ENCODE measurements around the gene ABCC1. TPM values are rescaled to one million over a fixed set of nuclear protein-coding genes. Genes with fewer than 3 reads are reported as not detected.

The ABCC1 gene
- total RNA-seq, 1 experiment from 2014 or later: 16.1 TPM

GRCh38 chr16:16037521-16037920 lies 88.1 kb downstream of the ABCC1 start:
- POLR2A ChIA-PET (ENCODE audit: unreplicated experiment): no interaction called here
- H3K36me3 ChIP-seq (ENCODE audit: low read depth, low read length): peaks cover 11% of the 10 kb centered on the region; the same call in 1 of the 2 replicates
- no peaks in the 10 kb centered on the region for H3K27me3 ChIP-seq (ENCODE audit: low read length)

GRCh38 chr16:16037970-16038369 lies 88.6 kb downstream of the ABCC1 start:
- POLR2A ChIA-PET (ENCODE audit: unreplicated experiment): no interaction called here
- DNase-seq (no peak), ATAC-seq (no peak)
- intact Hi-C loops (cut with micrococcal nuclease): no loop called here
- H3K27ac ChIP-seq (ENCODE audit: low read length): no peak overlapping the region
- peaks cover 11% of the 10 kb centered on the region; the same call in 1 of the 2 replicates for H3K36me3 ChIP-seq (ENCODE audit: low read depth, low read length)
- H3K4me2 ChIP-seq (ENCODE audit: low read length): no peak overlapping the region
- CTCF ChIA-PET: no interaction called here
- H4K20me1 ChIP-seq (ENCODE audit: low read length): no peaks in the 10 kb centered on the region
- no peaks in the 10 kb centered on the region for H3K4me1 ChIP-seq (ENCODE audit: insufficient read depth, low read length)
- H3K9me2 ChIP-seq (replicated peaks; ENCODE audit: low read length): no peaks in the 10 kb centered on the region
- H3K4me3 ChIP-seq (ENCODE audit: low read length): no peak overlapping the region
- no peak overlapping the region for H3K9ac ChIP-seq (ENCODE audit: low read length)
- H3K27me3 ChIP-seq (ENCODE audit: low read length): no peaks in the 10 kb centered on the region
- BruUV-seq (replicated peaks): no TSS peak
- no peaks in the 10 kb centered on the region for H3K9me3 ChIP-seq (ENCODE audit: low read length)
- no peaks in the 10 kb centered on the region for H3K79me2 ChIP-seq (ENCODE audit: low read length)
- no peak overlapping the region for H2AFZ ChIP-seq (ENCODE audit: low read length)
- no peaks in the 10 kb centered on the region for H3F3A ChIP-seq (ENCODE audit: low read length, unreplicated experiment)
- TF ChIP-seq EZH2phosphoT487 (IDR thresholded peaks at IDR 0.05; ENCODE audit: borderline replicate concordance, low read length) (no peak), EZH2 (IDR thresholded peaks at IDR 0.05; ENCODE audit: low read length, unreplicated experiment) (no peak), CTCF (conservative IDR thresholded peaks at IDR 0.05; ENCODE audit: low read depth, low read length) (no peak)

More at GRCh38 chr16:16037521-16037920, 88.1 kb downstream of the ABCC1 start:
- Histone ChIP-seq H4K20me1 (ENCODE audit: low read length) (no peaks in the 10 kb centered on the region), H3K9ac (ENCODE audit: low read length) (no peak overlapping the region), H2AFZ (ENCODE audit: low read length) (no peak overlapping the region), H3K4me3 (ENCODE audit: low read length) (no peak overlapping the region), H3K27ac (ENCODE audit: low read length) (no peak overlapping the region), H3K4me1 (ENCODE audit: insufficient read depth, low read length) (no peaks in the 10 kb centered on the region), H3F3A (ENCODE audit: low read length, unreplicated experiment) (no peaks in the 10 kb centered on the region), H3K9me3 (ENCODE audit: low read length) (no peaks in the 10 kb centered on the region), H3K79me2 (ENCODE audit: low read length) (no peaks in the 10 kb centered on the region), H3K4me2 (ENCODE audit: low read length) (no peak overlapping the region), H3K9me2 (replicated peaks; ENCODE audit: low read length) (no peaks in the 10 kb centered on the region)
- TF ChIP-seq EZH2 (IDR thresholded peaks at IDR 0.05; ENCODE audit: low read length, unreplicated experiment): no peak
- no peak for TF ChIP-seq EZH2phosphoT487 (IDR thresholded peaks at IDR 0.05; ENCODE audit: borderline replicate concordance, low read length)
- no peak for TF ChIP-seq CTCF (conservative IDR thresholded peaks at IDR 0.05; ENCODE audit: low read depth, low read length)
- ATAC-seq (no peak), DNase-seq (no peak)
- no TSS peak for BruUV-seq (replicated peaks)
- intact Hi-C loops (cut with micrococcal nuclease): no loop called here
- CTCF ChIA-PET: no interaction called here

- no TSS peak for BruUV-seq (replicated peaks)
- CTCF ChIA-PET: no interaction called here
- H3K27ac ChIP-seq (ENCODE audit: low read length): no peak overlapping the region
These were observed 89.5 kb downstream of the ABCC1 start for GRCh38 chr16:16038950-16039349.

More at GRCh38 chr16:16038950-16039349, 89.5 kb downstream of the ABCC1 start:
- Histone ChIP-seq H3K9ac (ENCODE audit: low read length) (no peak overlapping the region), H2AFZ (ENCODE audit: low read length) (no peak overlapping the region), H4K20me1 (ENCODE audit: low read length) (no peaks in the 10 kb centered on the region), H3K4me2 (ENCODE audit: low read length) (no peak overlapping the region), H3K4me3 (ENCODE audit: low read length) (no peak overlapping the region), H3F3A (ENCODE audit: low read length, unreplicated experiment) (no peaks in the 10 kb centered on the region), H3K79me2 (ENCODE audit: low read length) (no peaks in the 10 kb centered on the region), H3K4me1 (ENCODE audit: insufficient read depth, low read length) (no peaks in the 10 kb centered on the region), H3K36me3 (ENCODE audit: low read depth, low read length) (peaks cover 11% of the 10 kb centered on the region; the same call in 1 of the 2 replicates), H3K9me2 (replicated peaks; ENCODE audit: low read length) (no peaks in the 10 kb centered on the region), H3K27me3 (ENCODE audit: low read length) (no peaks in the 10 kb centered on the region), H3K9me3 (ENCODE audit: low read length) (no peaks in the 10 kb centered on the region)
- POLR2A ChIA-PET (ENCODE audit: unreplicated experiment): no interaction called here
- DNase-seq (no peak), ATAC-seq (no peak)
- no peak for TF ChIP-seq CTCF (conservative IDR thresholded peaks at IDR 0.05; ENCODE audit: low read depth, low read length)
- TF ChIP-seq EZH2 (IDR thresholded peaks at IDR 0.05; ENCODE audit: low read length, unreplicated experiment): no peak
- no peak for TF ChIP-seq EZH2phosphoT487 (IDR thresholded peaks at IDR 0.05; ENCODE audit: borderline replicate concordance, low read length)
- intact Hi-C loops (cut with micrococcal nuclease): no loop called here

Data from PC-3 (cell line).